HEK293 (cell line): ENCODE results near the gene SNX5.
A peak's percentile ranks its signal among the peaks of the same experiment; 100 is the strongest.

Experiments
- CTCF ChIA-PET: fragments of 350-600 bp; formaldehyde crosslinking; extraction: SDS; loops from one replicate; lab custom pipeline; 2021; ENCODE audit warnings: antibody characterized with exemption; lab: Yijun Ruan, JAX
- POLR2A ChIA-PET: fragments of 300-600 bp; formaldehyde crosslinking; extraction: SDS; loops from one replicate; lab custom pipeline; 2020; ENCODE audit warnings: antibody characterized with exemption, inconsistent platforms; lab: Yijun Ruan, JAX
- H3K27ac ChIP-seq: fragments of 200-500 bp; sonication (Bioruptor generic); 2 replicates; pipeline ENCODE4 v1.5.1; 2014; ENCODE audit warnings: low read depth, low read length, control low read depth, inconsistent platforms; ENCODE audit errors: extremely low read depth
- H3K36me3 ChIP-seq, 2 experiments: fragments of 200-500 bp in 1 of 2; sonication (Bioruptor generic) in 1 of 2; 1 replicate in 1 of 2; 2 replicates in 1 of 2; pipeline ENCODE4 v1.5.1; 2014 to 2017; ENCODE audit warnings: inconsistent platforms in 2 of 2, low read length in 2 of 2; ENCODE audit not compliant: control insufficient read depth in 2 of 2, insufficient read depth in 1 of 2
- H3K4me1 ChIP-seq: fragments of 200-500 bp; sonication (Bioruptor generic); 2 replicates; pipeline ENCODE4 v1.5.1; 2014; ENCODE audit warnings: mild to moderate bottlenecking, low read length, inconsistent platforms; ENCODE audit not compliant: control insufficient read depth, insufficient read depth
- H3K4me3 ChIP-seq: 2 replicates; pipeline ENCODE4 v1.5.1; 2011; ENCODE audit warnings: low read depth, mild to moderate bottlenecking, control low read depth, low read length, moderate library complexity
- H3K9me3 ChIP-seq: fragments of 200-500 bp; sonication (Bioruptor generic); 2 replicates; pipeline ENCODE4 v1.5.1; 2014; ENCODE audit warnings: low read depth, low read length, inconsistent platforms; ENCODE audit not compliant: control insufficient read depth, insufficient read depth
- CTCF ChIP-seq: fragments of 450-650 bp; formaldehyde crosslinking; IDR thresholded peaks from 2 replicates; pipeline ENCODE4 v1.5.1; 2016; ENCODE audit warnings: missing biosample characterization, missing genetic modification characterization
- IKZF3 ChIP-seq: fragments of 450-650 bp; IDR thresholded peaks from 2 replicates; pipeline ENCODE4 v1.5.0; 2018; ENCODE audit warnings: missing biosample characterization, mild to moderate bottlenecking, missing genetic modification characterization, moderate library complexity
- MZF1 ChIP-seq: fragments of 450-650 bp; formaldehyde crosslinking; IDR thresholded peaks from 2 replicates; pipeline ENCODE4 v1.5.1; 2017; ENCODE audit warnings: missing biosample characterization, missing genetic modification characterization, borderline replicate concordance
- PRDM4 ChIP-seq: fragments of 450-650 bp; formaldehyde crosslinking; IDR thresholded peaks from 2 replicates; pipeline ENCODE4 v1.5.1; 2017; ENCODE audit warnings: missing biosample characterization, missing genetic modification characterization
- SCRT1 ChIP-seq: fragments of 450-650 bp; formaldehyde crosslinking; IDR thresholded peaks from 2 replicates; pipeline ENCODE4 v1.5.1; 2016; ENCODE audit warnings: missing biosample characterization, missing genetic modification characterization, borderline replicate concordance
- SCRT2 ChIP-seq: fragments of 450-650 bp; formaldehyde crosslinking; IDR thresholded peaks from 2 replicates; pipeline ENCODE4 v1.5.1; 2016; ENCODE audit warnings: missing biosample characterization, missing genetic modification characterization
- ZFHX2 ChIP-seq: fragments of 450-650 bp; formaldehyde crosslinking; conservative IDR thresholded peaks from 2 replicates; pipeline ENCODE4 v1.5.1; 2016; ENCODE audit warnings: missing biosample characterization, missing genetic modification characterization
- ZNF2 ChIP-seq: fragments of 450-650 bp; formaldehyde crosslinking; IDR thresholded peaks from 2 replicates; pipeline ENCODE4 v1.5.1; 2016; ENCODE audit warnings: missing biosample characterization, missing genetic modification characterization
- ZNF426 ChIP-seq: fragments of 450-650 bp; formaldehyde crosslinking; IDR thresholded peaks from 2 replicates; pipeline ENCODE4 v1.5.1; 2017; ENCODE audit warnings: missing biosample characterization, missing genetic modification characterization, mild to moderate bottlenecking, inconsistent platforms, moderate library complexity
- ZNF449 ChIP-seq: fragments of 450-650 bp; formaldehyde crosslinking; IDR thresholded peaks from 2 replicates; pipeline ENCODE4 v1.5.1; 2017; ENCODE audit warnings: missing biosample characterization, mild to moderate bottlenecking, missing genetic modification characterization, moderate library complexity
- ZNF654 ChIP-seq: fragments of 450-650 bp; formaldehyde crosslinking; IDR thresholded peaks from 2 replicates; pipeline ENCODE4 v1.5.1; 2016; ENCODE audit warnings: low read depth, missing biosample characterization, missing genetic modification characterization
- ZNF785 ChIP-seq: fragments of 450-650 bp; formaldehyde crosslinking; IDR thresholded peaks from 2 replicates; pipeline ENCODE4 v1.5.1; 2016; ENCODE audit warnings: missing biosample characterization, missing genetic modification characterization
- ZSCAN30 ChIP-seq: fragments of 450-650 bp; IDR thresholded peaks from 2 replicates; pipeline ENCODE4 v1.5.1; 2018; ENCODE audit warnings: missing biosample characterization, mild to moderate bottlenecking, missing genetic modification characterization, moderate library complexity

SNX5 gene

GRCh38 chr20:17939622-17940223 is 28.9 kb downstream of the SNX5 start:
- Histone ChIP-seq H3K4me3 (no peak overlapping the region), H3K36me3 (peaks cover 9 to 45% of the 10 kb centered on the region in 2 experiments), H3K4me1 (peaks cover 5% of the 10 kb centered on the region; the same call in 1 of the 2 replicates), H3K9me3 (no peaks in the 10 kb centered on the region), H3K27ac (peak overlapping the region; percentile 19; the same call in 1 of the 2 replicates)
- peak; percentile 60 for TF ChIP-seq SCRT2 (tag by site-specific recombination)
- no peak for TF ChIP-seq ZNF449
- TF ChIP-seq SCRT1 (tag by site-specific recombination), result peak; percentile 59; the same call in 1 of the 2 replicates
- peak; percentile 48; the same call in 1 of the 2 replicates for TF ChIP-seq PRDM4 (tag by site-specific recombination)
- no peak for TF ChIP-seq ZNF426 (tag by site-specific recombination)
- TF ChIP-seq ZFHX2, result no peak
- 0 out of 2 replicates have a peak, but pooled peaks have one; percentile 19 for TF ChIP-seq IKZF3 (tag by site-specific recombination)
- POLR2A ChIA-PET, result interaction anchor here (1.1 to 2.4 kb wide), 3 partner anchors 27 to 257 kb away, joined by 3 to 10 read pairs (median 9); partner anchors contain the start of gene RRBP1
- CTCF ChIA-PET, result interaction anchor here (0.6 to 2.3 kb wide), 21 partner anchors 10 to 439 kb away, joined by 3 to 11 read pairs (median 4); no protein-coding TSS in a partner anchor

GRCh38 chr20:17938871-17939619 is 29.5 kb downstream of the SNX5 start:
- 0 out of 2 replicates have a peak, but pooled peaks have one; percentile 26 for TF ChIP-seq ZSCAN30
- 0 out of 2 replicates have a peak, but pooled peaks have one; percentile 31 for TF ChIP-seq ZNF2 (tag by site-specific recombination)
- no peak for TF ChIP-seq ZNF785 (tag by site-specific recombination)
- peak; percentile 59 for TF ChIP-seq ZNF654 (tag by site-specific recombination)
- TF ChIP-seq ZFHX2, result peak; percentile 51; the same call in 1 of the 2 replicates
- peak; percentile 60 for TF ChIP-seq CTCF (tag by site-specific recombination)
- TF ChIP-seq MZF1 (tag by site-specific recombination), result no peak
- CTCF ChIA-PET, result interaction anchor here (0.5 to 2.3 kb wide), 30 partner anchors 8 to 439 kb away, joined by 3 to 11 read pairs (median 4); no protein-coding TSS in a partner anchor
- Histone ChIP-seq H3K36me3 (peaks cover 9 to 38% of the 10 kb centered on the region in 2 experiments), H3K9me3 (no peaks in the 10 kb centered on the region), H3K27ac (peak overlapping the region; percentile 19; the same call in 1 of the 2 replicates), H3K4me1 (peaks cover 5% of the 10 kb centered on the region; the same call in 1 of the 2 replicates), H3K4me3 (no peak overlapping the region)
- POLR2A ChIA-PET, result interaction anchor here (1.0 to 2.4 kb wide), 5 partner anchors 14 to 408 kb away, joined by 3 to 10 read pairs (median 4); partner anchors contain the start of gene RRBP1
